ENCODE data around the gene CILP2.

The CILP2 gene

GRCh38 chr19:19504754-19505668 is 33.1 kb upstream of the CILP2 start:
- no peak for DNase-seq

DNA sequence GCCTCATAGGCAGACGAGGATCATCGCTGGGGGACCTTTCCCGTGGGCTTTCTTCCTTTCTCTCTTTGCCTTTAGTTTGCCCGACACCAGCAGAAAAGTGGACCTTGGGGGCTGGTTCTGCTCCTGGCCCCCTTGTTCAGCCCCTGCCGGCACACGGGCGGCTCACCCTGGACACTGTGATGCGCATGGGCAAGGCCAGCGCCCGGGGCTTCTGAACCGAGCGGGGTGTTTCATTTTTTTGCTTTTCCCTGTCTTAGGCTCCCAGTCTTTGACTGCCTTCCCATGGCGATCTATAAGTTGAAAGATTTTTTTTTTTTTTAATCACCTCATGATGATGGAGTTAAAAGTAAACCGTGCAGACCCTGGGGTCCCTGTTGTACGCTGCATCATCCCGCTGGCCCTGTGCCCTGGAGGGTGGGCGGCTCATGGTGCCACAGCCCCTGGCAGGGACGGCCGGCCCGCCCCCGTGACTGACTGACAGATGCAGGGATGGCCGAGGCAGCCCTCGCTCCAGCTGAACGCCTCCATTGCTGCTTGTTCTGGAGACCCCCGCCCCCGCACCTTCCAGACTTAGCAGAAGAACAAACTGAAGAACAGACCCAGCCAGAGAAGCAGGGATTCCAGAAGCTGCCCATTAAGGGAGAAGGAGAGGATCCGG is 32.3 kb upstream of the CILP2 start:
- DNase-seq: no peak

DNA sequence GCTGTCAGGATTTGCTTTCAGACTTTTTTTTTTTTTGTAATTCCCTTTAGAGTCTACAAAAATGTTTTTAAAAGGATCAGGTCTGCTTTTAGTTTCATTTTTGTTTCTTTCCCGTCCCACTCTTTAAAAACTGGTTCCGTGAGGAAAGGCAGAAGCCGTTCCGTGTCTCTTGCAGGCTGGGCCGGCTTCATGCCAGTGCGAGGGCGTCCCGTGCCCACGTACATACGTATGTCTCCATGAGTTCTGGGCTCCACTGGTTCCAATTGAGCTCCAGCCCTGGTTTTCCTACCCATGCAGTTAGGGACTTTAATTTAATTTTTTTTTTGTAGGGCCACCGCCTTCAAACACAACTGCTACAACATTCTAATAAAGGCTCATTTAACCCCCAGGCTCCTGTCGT is 31.5 kb upstream of the CILP2 start:
- DNase-seq: no peak

DNA sequence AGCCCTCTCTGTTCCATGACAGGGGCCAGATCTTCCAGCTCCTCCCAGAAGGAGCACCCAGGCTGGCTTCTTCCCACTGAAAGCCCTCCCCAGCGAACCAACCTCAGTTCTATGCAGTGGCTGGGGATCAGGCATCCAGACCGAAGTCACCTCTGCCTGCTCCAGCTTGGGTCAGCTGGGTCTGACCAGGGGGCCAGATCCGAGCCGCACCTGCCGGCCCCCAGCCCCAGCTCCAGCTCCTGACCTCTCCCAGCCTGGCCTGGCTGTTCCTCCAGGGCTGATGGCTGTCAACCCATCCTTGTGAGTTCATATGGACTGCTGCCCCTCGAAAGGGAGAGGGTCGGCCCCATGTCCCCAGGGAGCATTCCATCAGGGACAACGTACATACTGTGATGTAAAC is 30.7 kb upstream of the CILP2 start:
- DNase-seq: no peak

DNA sequence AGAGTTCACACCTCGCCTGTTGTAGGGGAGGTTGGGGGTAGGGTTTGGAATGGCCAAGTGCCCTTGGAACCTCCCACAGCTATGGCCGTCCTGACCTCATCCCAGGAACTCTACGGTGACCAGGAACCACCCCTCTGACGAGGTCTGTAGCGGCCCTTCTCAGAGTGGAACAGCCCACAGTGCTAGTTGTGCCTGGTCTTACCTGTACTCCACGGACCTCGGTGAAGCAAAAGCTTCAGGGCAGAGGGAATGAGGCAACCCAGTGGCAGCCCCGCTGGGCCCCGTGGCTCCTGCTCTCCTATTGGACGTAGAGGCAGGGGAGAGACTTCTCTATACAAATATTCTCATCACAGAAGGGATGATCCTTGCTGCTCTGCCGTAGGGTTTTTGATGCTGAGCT is 29.8 kb upstream of the CILP2 start:
- no peak for DNase-seq

DNA sequence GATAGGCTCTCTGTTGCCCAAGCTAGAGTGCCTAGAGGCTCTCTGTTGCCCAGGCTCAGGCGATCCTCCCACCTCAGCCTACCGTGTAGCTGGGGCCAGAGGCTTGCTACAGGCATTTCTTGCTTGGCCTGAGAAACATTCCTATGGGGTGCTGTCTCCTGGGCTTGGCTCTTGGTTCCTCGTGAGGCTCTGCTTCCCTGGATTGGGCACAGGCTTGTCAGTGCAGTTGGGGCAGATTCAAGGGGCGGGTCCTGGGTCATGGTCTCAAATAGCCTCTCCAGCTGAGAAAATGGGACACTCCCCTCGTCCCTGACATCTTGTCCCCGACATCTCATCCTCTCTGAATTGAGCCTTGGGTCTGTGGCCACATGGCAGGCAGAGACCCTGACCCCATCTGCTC is 27.6 kb upstream of the CILP2 start:
- no peak for DNase-seq

GRCh38 chr19:19513682-19514081 is 24.4 kb upstream of the CILP2 start:
- DNase-seq: no peak

DNA sequence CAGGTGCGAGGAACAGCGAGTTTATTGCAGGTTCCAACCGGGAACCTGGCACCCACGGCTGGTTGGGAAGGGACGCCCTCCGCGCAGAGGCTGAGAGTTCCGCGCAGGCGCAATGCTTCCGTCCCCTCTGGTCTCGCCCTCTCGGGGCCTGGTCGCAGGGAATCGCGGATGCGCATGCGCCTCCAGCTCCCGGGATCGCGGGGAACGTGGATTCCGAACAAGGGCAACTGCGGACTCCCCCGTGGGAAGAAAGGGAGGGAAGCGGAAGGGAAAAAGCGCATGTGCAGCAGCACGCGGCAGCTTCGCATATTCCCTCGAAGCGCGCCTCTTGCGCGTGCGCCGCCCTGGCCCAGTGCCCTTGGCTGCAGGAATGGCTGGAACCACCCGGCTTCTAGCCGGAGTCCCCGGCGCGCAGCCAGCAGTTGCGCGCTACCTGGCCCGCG is 23.8 kb upstream of the CILP2 start:
- DNase-seq: peak; percentile 46

DNA sequence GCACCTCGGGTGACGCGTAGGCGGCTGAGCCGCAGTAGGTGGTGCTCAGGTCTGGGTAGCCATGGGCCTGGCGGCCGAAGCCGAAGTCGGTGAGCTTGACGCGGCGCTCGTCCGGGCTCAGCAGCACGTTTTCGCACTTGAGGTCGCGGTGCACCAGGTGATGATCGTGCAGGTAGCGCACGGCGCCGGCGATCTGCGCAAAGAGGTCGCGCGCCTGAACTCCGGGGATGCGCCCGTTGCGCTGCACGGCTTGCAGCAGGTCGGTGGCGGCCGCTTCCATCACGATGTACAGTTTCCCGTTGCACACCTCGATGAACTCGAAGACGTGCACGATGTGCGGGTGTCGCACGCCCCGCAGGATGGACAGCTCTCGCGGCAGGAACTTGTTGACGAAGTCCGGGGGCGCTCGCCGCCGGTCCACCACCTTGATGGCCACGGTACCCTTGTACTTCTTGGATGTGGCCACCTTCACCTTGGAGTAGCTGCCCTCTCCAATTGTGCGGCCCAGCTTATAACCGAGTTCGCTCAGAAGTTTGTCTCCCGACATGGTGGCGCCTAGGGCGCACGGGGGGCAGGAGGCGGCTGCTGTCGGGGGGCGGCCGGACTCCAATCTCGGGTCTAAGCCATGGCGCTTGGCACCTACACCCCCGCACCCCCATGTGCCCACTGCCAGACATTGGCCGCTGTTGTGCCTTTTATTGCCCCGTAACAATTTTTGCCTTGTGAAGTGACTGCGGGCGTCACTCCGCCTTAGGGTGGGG is 23.0 kb upstream of the CILP2 start, which contains the start of gene TSSK6:
TSS of gene TSSK6 (minus strand) at position 668 of the 761 bp plus-strand sequence. CDS start at position 547, 121 bp downstream.
- DNase-seq: no peak

- peak; percentile 94 for DNase-seq
These were observed 22.2 kb upstream of the CILP2 start, which contains the start of gene NDUFA13 for GRCh38 chr19:19515642-19516519. NDUFA13 (plus strand) TSS chr19:19516225; CDS start chr19:19516239, 14 bp downstream.

DNA sequence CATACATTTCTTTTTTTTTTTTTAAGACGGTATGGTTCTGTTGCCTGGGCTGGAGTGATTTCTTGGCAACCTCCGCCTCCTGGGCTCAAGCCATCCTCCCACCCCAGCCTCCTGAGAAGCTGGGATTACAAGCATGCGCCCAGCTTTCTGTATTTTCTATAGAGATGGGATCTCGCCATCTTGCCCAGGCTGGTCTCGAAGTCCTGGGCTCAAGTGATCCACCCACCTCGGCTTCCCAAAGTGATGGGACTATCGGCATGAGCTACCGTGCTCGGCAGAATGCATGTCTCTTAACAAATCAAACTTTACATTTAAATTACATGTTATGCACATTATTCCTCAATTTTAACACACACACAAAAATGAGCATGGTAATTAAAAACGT is 20.8 kb upstream of the CILP2 start:
- no peak for DNase-seq

GRCh38 chr19:19520989-19521388 is 17.1 kb upstream of the CILP2 start:
- DNase-seq: no peak

DNA sequence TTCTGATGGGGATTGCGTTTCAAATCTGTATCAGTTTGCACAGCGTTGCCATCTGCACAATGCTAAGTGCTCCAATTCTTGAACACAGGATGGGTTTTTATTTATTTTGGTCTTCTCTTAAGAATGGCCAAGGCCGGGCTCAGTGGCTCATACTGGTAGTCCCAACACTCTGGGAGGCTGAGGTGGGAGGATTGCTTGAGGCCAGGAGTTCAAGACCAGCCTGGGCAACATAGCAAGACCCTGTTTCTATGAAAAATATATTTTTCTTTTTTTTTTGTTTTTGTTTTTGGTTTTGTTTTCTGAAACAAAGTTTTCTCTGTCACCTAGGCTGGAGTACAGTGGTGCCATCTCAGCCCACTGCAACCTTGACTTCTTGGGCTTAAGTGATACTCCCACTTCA is 14.9 kb upstream of the CILP2 start:
- no peak for DNase-seq

- DNase-seq: no peak
These were observed 14.0 kb upstream of the CILP2 start for GRCh38 chr19:19524053-19524452.

- no peak for DNase-seq
These were observed 12.3 kb upstream of the CILP2 start for GRCh38 chr19:19525611-19526380.

- DNase-seq: no peak
These were observed 11.3 kb upstream of the CILP2 start for GRCh38 chr19:19526581-19527370.

DNA sequence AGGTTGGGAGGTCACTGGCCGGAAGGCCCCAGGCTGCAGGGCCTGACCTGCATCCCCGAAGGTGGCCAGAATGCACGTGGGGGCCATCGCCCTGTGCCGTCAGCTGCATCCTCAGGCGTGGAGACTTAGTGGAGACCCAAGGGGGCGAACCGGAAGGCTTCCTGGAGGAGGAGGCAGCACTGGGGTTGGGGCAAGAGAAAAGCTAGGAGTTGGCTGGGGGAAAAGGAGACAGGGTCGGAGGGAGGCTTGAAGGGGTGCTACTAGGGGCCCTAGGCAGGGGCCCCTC is 10.8 kb upstream of the CILP2 start:
- DNase-seq: no peak

DNA sequence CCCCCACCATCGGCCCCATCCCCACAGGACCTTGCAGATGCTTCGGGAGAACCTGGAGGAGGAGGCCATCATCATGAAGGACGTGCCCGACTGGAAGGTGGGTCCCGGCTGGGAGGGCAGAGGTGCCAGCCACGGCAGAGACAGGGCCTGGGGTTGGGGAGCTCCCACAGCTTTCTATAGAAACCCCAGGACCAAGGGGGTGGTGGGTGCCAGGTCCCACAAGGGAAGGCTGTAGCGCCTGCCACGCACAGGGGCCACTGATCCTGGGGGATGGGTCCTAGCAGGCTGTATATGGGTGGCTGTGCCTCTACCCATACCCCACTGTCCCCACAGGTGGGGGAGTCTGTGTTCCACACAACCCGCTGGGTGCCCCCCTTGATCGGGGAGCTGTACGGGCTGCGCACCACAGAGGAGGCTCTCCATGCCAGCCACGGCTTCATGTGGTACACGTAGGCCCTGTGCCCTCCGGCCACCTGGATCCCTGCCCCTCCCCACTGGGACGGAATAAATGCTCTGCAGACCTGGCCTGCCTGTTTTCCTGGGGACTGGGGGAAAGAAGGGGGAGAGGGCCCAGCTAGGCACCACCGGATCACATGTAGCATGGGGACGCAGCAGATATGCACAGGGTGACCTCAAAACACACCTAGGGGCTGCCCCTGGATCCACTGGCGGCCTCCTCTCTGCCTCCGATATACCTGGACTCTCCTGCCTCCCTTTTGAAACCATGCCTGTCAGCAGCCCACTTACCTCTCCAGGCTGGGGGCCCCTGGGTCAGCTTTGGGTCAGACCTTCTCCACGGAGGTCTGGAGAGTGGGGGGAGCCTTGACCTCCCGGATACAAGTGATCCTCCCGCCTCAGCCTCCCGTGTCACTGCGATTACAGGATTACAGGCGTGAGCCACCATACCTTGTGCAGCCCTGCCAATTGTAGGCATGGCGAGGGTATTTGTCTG is 10.1 kb upstream of the CILP2 start:
- no peak for DNase-seq

- DNase-seq: no peak
These were observed 9.2 kb upstream of the CILP2 start, which contains the start of gene YJEFN3 for GRCh38 chr19:19528721-19529490. YJEFN3 (plus strand) TSS chr19:19528911; CDS start chr19:19528933, 22 bp downstream.

All from suppressor macrophage treated with lipopolysaccharide for 4 hours (primary cell).